LoVo (cell line): ENCODE results near the gene KCTD18.

Experiments
- DNase-seq: peaks from one replicate; pipeline ENCODE4 v3.0.0-alpha.2; 2016; ENCODE audit warnings: low spot score

The KCTD18 gene

GRCh38 chr2:200454927-200455801 lies 54.7 kb downstream of the KCTD18 start:
- peak; percentile 17 for DNase-seq

- DNase-seq, result no peak
Measured at GRCh38 chr2:200453853-200454534, 55.9 kb downstream of the KCTD18 start.

DNA sequence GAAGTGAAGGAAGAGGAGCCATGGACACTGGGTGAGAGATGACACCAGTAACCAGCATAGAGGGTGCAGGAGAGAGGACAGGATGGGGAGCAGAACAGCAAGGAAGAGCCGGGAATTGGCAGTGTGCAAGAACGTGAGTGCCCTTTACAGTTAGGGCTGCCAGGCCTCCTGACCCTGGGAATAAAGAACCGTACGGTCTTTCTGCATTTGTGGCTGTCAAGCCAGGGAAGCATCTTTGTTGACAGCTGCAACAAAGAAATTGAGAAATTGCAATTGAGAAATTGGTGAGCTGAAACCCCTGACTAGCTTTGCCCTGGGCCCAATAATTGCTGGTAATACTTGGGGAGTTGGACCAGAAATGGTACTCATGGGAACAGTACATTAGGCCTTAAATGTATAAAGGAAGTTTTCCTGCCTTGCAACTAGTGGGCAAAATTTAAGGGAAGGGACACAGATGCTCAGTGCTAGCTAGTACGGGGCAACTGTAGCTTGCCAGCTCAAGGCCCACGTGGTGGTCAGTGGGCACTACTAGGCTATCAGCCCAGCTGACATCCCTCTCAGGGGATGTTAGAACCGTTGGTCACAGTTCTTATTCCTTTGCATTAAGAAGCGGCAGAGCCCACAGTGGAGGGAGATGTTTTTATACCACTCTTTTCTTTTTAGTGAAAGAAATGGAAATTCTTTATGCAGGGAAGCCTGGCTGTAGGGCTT lies 56.6 kb downstream of the KCTD18 start:
- no peak for DNase-seq

DNA sequence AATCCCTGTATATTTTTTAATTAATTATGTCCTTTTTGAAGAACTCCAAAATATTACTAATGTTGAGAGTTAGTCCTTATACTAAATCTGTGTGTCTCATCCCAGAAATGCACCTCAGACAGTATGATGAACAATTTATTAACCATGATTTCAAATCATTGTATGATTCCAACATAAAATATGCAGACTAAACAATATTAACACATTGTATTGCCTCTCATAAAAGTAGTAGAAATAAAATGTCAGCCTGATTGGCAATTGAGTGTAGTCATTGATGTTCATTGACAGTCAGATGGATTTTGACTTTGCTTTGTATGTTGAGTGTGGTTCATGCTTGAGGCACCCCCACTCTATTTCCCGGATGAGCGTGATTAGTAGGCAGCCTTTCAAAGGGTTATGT lies 57.5 kb downstream of the KCTD18 start:
- no peak for DNase-seq

GRCh38 chr2:200451511-200451910 lies 58.4 kb downstream of the KCTD18 start:
- DNase-seq, result no peak

DNA sequence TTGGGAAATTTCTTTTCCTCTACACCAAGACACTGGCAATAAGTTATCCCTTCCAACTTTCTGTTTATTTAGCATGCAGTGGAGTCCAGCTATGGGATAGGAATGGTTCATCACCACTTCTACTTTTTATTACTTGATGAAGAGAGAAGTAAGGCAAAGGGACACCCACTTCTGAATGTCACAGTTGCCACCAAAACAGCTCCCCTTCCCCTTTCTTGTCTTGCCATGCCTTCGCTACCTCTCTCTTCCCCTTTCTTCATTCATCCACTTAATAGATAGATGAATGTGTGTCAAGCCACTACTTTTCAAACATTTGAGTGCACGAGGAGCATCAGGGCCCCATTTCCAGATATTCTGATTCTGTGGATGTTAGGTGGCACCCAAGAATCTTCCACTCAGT lies 59.6 kb downstream of the KCTD18 start:
- DNase-seq, result no peak

DNA sequence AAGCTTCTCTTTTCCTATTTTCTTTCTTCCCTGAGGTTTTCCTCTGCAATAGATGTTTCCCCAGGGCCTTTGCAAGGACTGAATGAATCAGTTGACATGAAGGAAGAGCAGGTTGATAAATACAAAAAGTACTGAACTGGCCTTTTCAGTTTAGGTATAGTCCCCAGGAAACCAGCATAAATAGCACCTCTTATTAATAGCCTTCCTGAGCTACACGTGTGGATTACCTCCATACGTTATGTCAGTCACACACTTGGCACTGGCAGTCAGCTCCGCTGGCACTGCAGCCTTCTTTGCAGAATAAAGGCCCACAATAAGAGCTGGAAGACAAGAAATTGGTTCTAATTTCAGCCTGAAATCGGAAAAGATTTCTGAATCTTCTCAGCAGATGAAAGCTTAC lies 60.7 kb downstream of the KCTD18 start:
- DNase-seq, result no peak

- DNase-seq, result no peak
Measured at GRCh38 chr2:200448455-200448854, 61.4 kb downstream of the KCTD18 start.

DNA sequence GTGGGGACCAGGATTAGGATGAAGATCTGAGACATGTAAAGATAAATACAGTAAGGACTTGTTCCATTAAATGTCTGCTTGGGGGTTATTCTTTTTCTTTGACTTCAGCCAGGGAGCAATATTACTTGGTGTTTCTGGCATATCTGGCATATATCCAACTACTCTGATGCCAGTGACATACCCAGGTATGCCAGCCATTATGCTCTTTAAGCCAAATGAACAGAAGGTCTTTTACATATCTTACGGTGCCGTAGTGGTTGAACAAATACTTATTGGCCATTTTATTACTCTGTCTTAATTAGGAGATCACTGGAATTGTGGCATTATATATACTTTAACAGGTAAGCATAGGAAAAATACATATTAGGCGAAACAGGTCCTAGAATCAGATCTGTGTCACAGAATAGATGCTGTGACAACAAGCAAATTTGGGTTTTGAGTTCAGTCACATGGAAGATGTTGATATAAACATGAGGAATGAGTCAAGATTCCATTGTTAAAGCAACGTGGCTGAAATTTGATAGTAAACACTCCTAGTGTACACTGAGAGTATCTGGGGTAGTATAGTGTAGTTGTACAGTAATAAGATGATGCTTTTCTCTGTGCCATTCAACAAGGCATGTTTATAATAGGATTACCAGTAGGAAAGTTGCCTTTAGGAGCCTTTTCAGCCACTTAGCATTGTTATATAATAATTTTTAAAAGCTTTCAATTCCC lies 62.6 kb downstream of the KCTD18 start:
- DNase-seq, result no peak

- DNase-seq, result no peak
Measured at GRCh38 chr2:200446612-200447011, 63.3 kb downstream of the KCTD18 start.

- no peak for DNase-seq
Measured at GRCh38 chr2:200445284-200445683, 64.6 kb downstream of the KCTD18 start.

- DNase-seq, result no peak
Measured at GRCh38 chr2:200444530-200444929, 65.3 kb downstream of the KCTD18 start.

DNA sequence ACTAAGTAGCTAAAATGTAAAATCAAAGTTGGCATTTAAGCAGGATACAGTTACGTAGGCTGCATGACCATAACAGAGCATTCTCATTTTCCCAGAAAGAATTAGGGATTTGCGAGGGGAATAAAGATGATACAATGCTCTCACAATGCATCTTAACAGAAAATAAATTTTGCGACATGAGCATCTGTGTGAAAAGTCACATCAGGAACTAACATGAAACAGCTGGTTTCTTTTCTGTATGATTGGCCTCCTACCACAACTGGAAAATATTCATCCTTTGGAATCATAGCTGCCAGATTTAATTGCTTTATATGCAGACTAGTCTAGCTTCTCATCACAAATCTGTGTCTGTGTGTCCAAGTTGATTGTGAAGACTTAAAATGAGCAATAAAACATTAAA lies 66.0 kb downstream of the KCTD18 start:
- DNase-seq, result no peak

DNA sequence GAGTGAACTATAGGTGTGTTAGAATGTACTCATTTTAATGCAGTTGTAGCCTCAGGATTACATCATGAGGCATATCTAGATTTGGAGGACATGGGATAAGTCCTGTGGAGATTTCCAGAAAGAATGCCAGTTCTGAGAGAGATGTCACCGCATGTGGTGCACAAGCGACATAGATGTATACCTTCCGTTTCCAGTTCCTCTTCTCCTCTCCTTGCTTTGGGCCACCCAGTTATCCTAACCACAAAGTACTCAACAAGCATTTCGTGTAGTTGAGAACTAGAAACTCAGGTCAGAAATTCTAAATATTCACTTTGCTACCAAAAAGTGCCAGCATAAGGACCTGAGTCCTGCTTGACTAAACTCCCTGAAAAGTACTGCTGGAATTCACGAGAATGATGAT lies 66.5 kb downstream of the KCTD18 start:
- no peak for DNase-seq

DNA sequence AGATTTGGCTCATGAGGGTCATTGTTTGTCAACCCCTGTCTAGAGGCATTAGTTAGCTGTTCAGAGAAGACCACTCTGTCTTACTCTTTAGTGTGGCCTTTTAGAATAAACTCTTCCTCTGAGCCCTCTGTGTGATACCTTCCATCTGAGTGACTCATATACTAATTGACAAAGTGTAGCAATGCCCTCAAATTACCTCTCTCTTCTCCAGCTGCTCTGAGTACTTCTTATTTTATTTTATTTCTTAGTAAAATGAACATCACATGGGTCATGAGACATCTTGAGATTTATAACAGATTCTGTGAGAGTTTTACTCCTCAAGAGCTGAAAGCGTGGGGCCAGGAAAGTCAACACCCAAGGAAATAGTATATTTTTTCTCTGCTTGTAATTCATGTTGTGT lies 67.4 kb downstream of the KCTD18 start:
- DNase-seq, result no peak

GRCh38 chr2:200439981-200440380 lies 69.9 kb downstream of the KCTD18 start:
- no peak for DNase-seq
